ENCODE data around the gene PLD6. TPM values are rescaled to one million over a fixed set of nuclear protein-coding genes. Genes with fewer than 3 reads are reported as not detected.
"Not testable (repeated sequence)": the region's sequence is repeated elsewhere in the genome, so short reads cannot be mapped to it uniquely, and the experiment has no call there.

The PLD6 gene
- total RNA-seq, 1 donor from 2014 or later: 3.5 TPM

- no peak for DNase-seq (ENCODE audit: low read depth)
These were observed 29.8 kb downstream of the PLD6 start for GRCh38 chr17:17176341-17176740.

DNA sequence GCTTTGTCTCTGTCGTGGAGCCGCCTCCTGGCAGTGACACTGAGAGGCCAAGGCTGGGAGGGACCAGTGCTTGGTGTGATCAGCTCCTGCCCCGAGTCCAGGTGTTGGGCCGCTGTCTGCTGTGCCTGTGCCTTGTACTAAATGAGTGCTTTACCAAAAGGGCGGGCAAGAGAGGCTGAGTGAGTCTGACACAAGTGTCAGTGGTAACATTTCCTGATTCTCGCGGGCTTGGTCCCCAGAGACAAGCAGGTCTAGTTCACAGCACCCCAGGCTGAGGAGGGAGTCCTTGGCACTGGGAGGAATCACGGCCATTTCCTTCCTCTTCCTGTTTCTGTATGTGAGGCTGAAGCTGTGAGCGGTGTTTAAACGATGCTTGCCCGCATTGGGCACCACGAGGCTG, 30.2 kb downstream of the PLD6 start:
- no peak for DNase-seq (ENCODE audit: low read depth)

DNA sequence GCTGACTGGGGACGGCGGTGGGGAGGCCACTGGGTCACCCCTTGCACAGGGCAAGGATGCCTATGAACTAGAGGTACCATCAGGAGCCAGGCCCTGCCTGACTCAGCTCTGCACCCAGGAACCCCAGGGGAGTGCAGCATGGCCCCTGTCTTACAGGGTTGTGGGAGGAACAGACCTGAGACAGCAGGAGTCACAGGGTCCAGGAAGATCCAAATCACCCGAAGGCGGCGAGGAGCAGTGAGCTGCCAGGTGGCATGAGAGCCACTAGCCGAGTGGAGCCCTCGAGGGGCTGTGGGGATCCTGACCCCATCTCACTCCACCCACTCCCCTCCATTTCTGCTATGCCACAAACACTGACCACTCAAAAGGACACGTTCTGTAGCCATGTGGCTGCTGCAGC, 30.8 kb downstream of the PLD6 start:
- DNase-seq (ENCODE audit: low read depth): no peak

DNA sequence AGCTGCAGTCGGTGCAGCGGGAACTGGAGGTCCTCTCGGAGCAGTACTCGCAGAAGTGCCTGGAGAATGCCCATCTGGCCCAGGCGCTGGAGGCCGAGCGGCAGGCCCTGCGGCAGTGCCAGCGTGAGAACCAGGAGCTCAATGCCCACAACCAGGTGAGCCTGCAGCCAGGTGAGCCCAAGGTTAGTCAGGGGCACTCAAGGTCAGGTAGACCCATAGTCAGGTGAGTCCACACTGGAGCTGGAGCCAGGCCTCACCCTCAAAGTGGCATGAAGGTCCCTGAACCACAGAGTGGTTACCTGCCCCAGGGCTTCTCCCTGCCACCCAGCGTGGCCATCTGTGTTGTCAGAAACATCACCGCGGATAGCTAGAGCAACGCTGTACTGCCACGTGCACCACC, 32.2 kb downstream of the PLD6 start:
- no peak for DNase-seq (ENCODE audit: low read depth)

DNA sequence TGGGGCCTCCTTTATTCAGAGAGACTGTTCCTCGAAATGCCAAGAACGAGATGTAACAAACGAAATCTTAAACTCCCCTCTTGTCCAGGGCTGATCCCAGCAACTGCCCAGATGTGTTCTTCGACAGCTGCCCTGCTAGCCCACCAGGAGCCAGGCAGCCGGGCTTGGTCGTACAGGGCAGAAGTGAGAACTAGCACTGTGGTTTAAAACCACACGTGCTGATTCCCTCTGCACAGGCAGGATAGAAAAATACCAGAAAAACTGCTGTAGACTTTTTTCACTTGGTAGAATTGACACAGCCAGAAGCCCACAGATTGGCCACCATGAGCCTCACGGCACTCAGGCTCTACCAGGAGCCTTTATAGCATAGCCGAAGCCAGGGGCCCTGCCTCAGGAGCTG, 33.1 kb downstream of the PLD6 start:
- no peak for DNase-seq (ENCODE audit: low read depth)

- DNase-seq (ENCODE audit: low read depth): no peak
These were observed 33.9 kb downstream of the PLD6 start for GRCh38 chr17:17172001-17172939.

- no peak for DNase-seq (ENCODE audit: low read depth)
These were observed 34.9 kb downstream of the PLD6 start for GRCh38 chr17:17171186-17171585.

DNA sequence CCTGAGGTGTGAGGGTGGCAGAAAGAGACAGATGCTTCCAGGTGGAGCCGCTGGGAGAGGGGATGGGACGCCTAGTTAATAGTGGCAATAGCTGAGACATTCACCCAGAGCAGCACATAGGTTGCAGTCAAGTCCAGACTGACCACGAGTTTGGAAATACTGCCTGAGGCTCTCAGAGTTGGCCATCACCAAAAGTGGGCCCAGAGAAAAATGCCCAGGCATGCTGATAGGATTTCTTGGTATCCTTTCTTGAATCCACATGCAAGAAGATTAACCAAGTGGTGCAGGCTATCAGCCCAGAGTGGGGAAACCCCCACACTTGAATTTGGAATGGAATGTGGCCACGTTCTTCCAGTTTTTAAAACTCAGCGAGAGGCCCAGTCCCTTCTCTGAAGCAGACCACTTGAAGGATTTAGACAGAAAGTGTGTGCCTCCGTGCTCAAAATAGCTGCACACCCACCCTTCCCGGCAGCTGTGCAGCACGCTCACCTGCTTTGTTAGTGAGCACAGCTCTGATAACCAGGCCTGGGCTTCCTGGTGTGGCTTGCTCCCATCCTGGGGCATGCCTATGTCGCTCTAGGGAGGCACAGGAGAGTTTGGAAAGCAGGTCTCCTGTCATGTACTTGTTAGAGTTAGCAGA, 35.7 kb downstream of the PLD6 start:
- DNase-seq (ENCODE audit: low read depth): no peak

DNA sequence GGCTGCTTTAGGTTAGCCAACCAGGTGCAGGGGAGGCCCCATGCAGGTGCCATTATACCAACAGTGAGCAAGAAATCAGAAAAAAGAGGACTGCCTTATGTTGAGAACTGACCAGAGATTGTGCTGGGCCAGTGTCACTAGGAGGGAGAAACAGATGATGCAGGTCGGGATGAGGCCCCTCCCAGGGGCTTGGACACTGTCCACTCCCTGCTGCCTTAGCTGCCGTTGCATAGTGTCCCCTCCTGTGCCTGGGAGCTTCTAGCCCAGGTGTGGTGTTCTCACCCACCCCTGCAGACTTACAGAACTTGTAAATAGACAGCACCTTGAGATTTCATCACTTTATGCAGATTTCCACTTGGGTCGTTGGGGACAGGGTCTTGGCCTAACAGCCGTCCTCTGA, 36.7 kb downstream of the PLD6 start:
- no peak for DNase-seq (ENCODE audit: low read depth)

DNA sequence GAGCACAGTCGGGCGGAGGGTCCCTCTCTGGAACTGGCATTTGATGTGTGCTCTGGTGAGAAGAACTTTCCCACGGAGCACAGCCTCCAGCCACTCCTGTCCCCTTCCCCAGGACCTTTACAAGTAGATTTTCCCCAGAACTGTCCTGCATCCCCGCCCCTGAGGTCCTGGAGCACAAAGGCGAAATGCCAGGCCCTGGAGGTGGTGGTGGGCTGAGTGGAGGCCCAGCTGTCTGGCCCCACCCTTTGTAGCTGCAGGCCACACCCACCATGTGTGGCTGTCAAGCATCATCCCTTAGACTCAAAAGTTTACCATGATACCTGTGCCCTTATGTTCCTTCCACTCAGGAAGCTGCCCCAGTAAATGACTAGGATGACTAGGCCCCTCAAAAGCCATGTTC, 37.7 kb downstream of the PLD6 start:
- no peak for DNase-seq (ENCODE audit: low read depth)

GRCh38 chr17:17167986-17168385, 38.1 kb downstream of the PLD6 start:
- DNase-seq (ENCODE audit: low read depth): no peak

GRCh38 chr17:17167356-17167755, 38.8 kb downstream of the PLD6 start:
- no peak for DNase-seq (ENCODE audit: low read depth)

DNA sequence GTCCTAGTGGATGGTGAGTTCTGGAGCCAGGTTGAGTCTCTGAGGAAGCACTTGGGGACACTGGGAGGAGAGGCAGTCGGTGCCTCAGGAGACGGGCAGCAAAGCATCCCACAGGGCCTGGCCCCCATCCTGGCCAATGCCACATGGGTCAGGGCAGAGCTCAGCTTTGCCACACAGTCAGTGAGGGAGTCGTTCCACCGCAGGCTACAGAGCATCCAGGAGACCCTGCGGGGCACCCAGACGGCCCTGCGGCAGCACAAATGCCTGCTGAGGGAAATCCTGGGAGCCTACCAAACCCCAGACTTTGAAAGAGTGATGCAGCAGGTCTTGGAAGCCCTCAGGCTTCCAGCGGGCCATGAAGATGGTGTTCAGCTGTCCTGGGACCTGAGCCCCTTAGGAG, 39.7 kb downstream of the PLD6 start:
- no peak for DNase-seq (ENCODE audit: low read depth)

- DNase-seq (ENCODE audit: low read depth): no peak
These were observed 40.3 kb downstream of the PLD6 start for GRCh38 chr17:17165666-17166308.

GRCh38 chr17:17164676-17165075, 41.5 kb downstream of the PLD6 start:
- no peak for DNase-seq (ENCODE audit: low read depth)

DNA sequence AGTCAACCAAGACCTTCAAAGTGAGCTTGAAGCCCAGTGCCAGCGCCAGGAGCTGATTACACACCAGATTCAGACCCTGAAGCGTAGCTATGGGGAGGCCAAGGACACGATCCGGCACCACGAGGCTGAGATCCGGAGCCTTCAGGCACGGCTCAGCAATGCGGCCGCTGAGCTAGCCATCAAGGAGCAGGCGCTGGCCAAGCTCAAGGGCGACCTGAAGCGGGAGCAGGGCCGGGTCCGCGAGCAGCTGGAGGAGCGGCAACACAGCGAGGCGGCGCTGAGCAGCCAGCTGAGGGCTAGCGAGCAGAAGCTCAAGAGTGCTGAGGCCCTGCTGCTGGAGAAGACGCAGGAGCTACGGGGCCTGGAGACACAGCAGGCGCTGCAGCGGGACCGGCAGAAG, 42.0 kb downstream of the PLD6 start:
- no peak for DNase-seq (ENCODE audit: low read depth)

DNA sequence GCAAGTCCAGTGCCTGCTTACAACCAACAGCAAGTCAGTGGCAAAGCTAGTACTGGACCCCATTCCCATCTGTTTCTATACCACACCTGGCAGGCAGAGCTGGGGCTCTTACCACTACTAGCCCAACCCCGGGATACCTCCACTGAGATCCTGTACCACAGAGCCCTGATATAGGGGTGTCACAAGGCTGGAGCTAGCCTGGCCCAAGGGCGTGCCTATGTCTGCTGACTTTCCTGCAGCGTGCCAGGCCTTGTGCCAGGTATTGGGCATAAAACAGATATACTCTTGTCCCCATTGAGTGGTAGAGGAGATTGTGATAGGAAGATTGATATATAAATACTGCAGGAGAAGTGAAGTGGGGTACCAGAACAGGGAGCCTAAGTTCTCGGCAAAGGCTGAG, 44.4 kb downstream of the PLD6 start:
- DNase-seq (ENCODE audit: low read depth): no peak

- no peak for DNase-seq (ENCODE audit: low read depth)
These were observed 45.0 kb downstream of the PLD6 start for GRCh38 chr17:17161121-17161520.

DNA sequence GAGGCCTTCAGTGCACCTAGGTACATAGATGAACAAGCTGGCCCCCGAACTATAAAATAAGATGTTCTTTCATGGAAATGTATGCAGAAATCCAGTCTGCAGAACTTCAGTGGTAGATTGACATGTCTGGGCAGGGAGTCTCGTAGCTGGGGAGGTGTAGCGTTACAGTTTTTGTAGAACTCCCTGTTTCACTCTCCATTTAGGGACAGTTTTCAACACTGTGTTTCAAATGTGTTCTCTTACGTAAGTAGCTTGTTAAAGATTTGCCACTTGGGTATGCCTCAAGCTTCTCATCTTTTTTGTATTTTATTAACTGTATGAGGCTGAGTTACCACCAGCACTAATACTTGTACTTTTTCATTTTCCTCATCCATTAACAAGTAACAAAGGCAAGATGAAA, 46.6 kb downstream of the PLD6 start:
- DNase-seq (ENCODE audit: low read depth): no peak

- not testable (repeated sequence) for DNase-seq (ENCODE audit: low read depth)
These were observed 47.6 kb downstream of the PLD6 start for GRCh38 chr17:17158506-17158905.

GRCh38 chr17:17157041-17157440, 49.1 kb downstream of the PLD6 start:
- DNase-seq (ENCODE audit: low read depth): no peak

GRCh38 chr17:17156511-17156910, 49.6 kb downstream of the PLD6 start:
- no peak for DNase-seq (ENCODE audit: low read depth)

DNA sequence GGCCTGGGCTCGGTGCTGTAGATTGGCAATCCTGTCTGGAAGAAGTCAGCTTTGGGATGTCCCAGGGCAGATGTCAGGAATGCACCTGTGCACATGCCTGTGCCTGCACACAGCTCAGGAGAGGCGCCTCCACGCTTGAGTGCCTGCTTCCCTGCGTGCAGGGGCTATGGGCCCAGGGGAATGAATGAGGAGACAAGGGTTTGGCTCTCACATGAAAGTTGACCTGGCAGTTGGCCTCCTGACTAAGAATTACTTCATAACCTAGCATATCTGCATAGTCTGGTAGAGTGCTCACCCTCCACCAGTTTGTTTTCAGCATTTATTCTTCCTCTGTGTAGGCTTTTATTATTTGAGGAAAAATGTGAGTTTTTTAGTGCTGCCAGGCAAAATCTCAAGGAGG, 50.0 kb downstream of the PLD6 start:
- peak; percentile 79 for DNase-seq (ENCODE audit: low read depth)

Measured in renal cortical epithelial cell (primary cell).